RWPE2 (cell line): ENCODE results near the gene AGMO.

Experiments used
- ATAC-seq: fragments of 200-7000 bp; cut with Tn5 transposase; 3 replicates; pipeline ENCODE4 v1.9.1; 2021; ENCODE audit warnings: low read depth
- DNase-seq: peaks from one replicate; pipeline ENCODE4 v3.0.0-alpha.2; 2020; ENCODE audit warnings: low spot score
- H3K27ac ChIP-seq: fragments of 450-650 bp; 2 replicates; pipeline ENCODE4 v1.5.1; 2017; ENCODE audit warnings: mild to moderate bottlenecking; ENCODE audit not compliant: poor library complexity, severe bottlenecking
- H3K27me3 ChIP-seq: fragments of 250-450 bp; sonication (Bioruptor Pico); 2 replicates; pipeline ENCODE4 v1.5.1; 2021; ENCODE audit warnings: mild to moderate bottlenecking, moderate library complexity; ENCODE audit not compliant: insufficient read depth, poor library complexity, severe bottlenecking
- H3K36me3 ChIP-seq: fragments of 250-450 bp; sonication (Bioruptor Pico); 2 replicates; pipeline ENCODE4 v1.5.1; 2020; ENCODE audit warnings: low read depth, mild to moderate bottlenecking, moderate library complexity
- H3K4me1 ChIP-seq: fragments of 250-450 bp; sonication (Bioruptor Pico); 2 replicates; pipeline ENCODE4 v1.5.1; 2021; ENCODE audit warnings: mild to moderate bottlenecking, moderate library complexity; ENCODE audit not compliant: insufficient read depth, poor library complexity, severe bottlenecking
- H3K4me3 ChIP-seq: fragments of 250-450 bp; sonication (Bioruptor Pico); 2 replicates; pipeline ENCODE4 v1.5.1; 2021; ENCODE audit warnings: mild to moderate bottlenecking, moderate library complexity; ENCODE audit not compliant: severe bottlenecking
- H3K9me3 ChIP-seq: fragments of 250-450 bp; sonication (Bioruptor Pico); 2 replicates; pipeline ENCODE4 v1.5.1; 2021; ENCODE audit warnings: mild to moderate bottlenecking, moderate library complexity; ENCODE audit not compliant: severe bottlenecking
- CTCF ChIP-seq: fragments of 450-650 bp; IDR thresholded peaks from one replicate; pipeline ENCODE4 v1.5.1; 2017; ENCODE audit warnings: mild to moderate bottlenecking, moderate library complexity; ENCODE audit not compliant: poor library complexity, severe bottlenecking

Gene AGMO

GRCh38 chr7:15461576-15461975 is 100.2 kb downstream of the AGMO start:
- no peak overlapping the region for H3K4me3 ChIP-seq
- H3K36me3 ChIP-seq, result no peaks in the 10 kb centered on the region
- H3K27me3 ChIP-seq, result no peaks in the 10 kb centered on the region
- H3K4me1 ChIP-seq, result peaks cover 25% of the 10 kb centered on the region
- no peaks in the 10 kb centered on the region for H3K9me3 ChIP-seq
- H3K27ac ChIP-seq, result peak overlapping the region; percentile 41
- peak; percentile 94 for ATAC-seq
- TF ChIP-seq CTCF, result no peak
- no peak for DNase-seq

DNA sequence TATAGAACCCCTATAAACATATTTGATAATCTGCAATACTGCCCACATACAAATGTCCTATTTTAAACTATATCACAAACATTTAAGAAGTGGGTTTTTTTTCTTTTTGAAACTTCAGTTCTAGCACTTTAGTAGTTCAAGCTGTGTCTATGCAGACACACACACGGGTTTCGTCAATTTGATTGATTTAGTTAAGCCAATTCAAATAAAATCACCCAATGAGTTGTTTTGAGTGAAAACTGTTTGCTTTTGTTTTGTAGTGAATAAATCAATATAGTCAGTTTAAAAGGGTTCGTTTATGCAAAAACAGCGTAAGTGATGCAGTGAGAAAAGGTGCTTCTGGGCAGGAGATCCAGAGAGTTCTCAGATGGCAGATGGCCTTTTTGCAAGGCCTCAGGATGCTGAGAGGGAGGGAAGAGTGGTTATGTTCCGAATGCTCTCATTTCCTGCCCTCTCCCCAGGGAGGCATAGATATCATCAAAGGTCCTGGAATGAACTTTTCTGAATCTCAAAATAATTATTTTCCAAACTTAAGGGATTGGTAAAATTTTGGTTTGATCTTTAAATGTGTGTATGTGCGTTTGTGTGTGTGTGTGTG is 102.7 kb downstream of the AGMO start:
- H3K36me3 ChIP-seq, result no peaks in the 10 kb centered on the region
- peaks cover 25% of the 10 kb centered on the region for H3K4me1 ChIP-seq
- H3K9me3 ChIP-seq, result no peaks in the 10 kb centered on the region
- TF ChIP-seq CTCF, result no peak
- no peak overlapping the region for H3K27ac ChIP-seq
- no peak for DNase-seq
- H3K27me3 ChIP-seq, result no peaks in the 10 kb centered on the region
- no peak overlapping the region for H3K4me3 ChIP-seq
- no peak for ATAC-seq

- DNase-seq (no peak), ATAC-seq (no peak)
- TF ChIP-seq CTCF, result no peak
- Histone ChIP-seq H3K4me1 (peaks cover 24% of the 10 kb centered on the region), H3K9me3 (no peaks in the 10 kb centered on the region), H3K4me3 (no peak overlapping the region), H3K27ac (no peak overlapping the region), H3K36me3 (no peaks in the 10 kb centered on the region), H3K27me3 (no peaks in the 10 kb centered on the region)
Measured at GRCh38 chr7:15457990-15458955, 103.5 kb downstream of the AGMO start.

GRCh38 chr7:15452670-15453069 is 109.1 kb downstream of the AGMO start:
- Histone ChIP-seq H3K36me3 (no peaks in the 10 kb centered on the region), H3K4me1 (no peaks in the 10 kb centered on the region), H3K4me3 (no peak overlapping the region), H3K9me3 (no peaks in the 10 kb centered on the region), H3K27ac (no peak overlapping the region), H3K27me3 (no peaks in the 10 kb centered on the region)
- ATAC-seq (no peak), DNase-seq (no peak)
- no peak for TF ChIP-seq CTCF
